Fibroblast of lung (primary cell): ENCODE data around the gene MTR. TPM values are rescaled to one million over a fixed set of nuclear protein-coding genes. Genes with fewer than 3 reads are reported as not detected.

ENCODE experiments used
- DNase-seq, 2 donors: peaks; one replicate each; pipeline versions ENCODE4 v3.0.0 to v3.0.0-alpha.2; 2010; ENCODE audit warnings: low read depth in 2 of 2
- H2AFZ ChIP-seq: 2 replicates; pipeline ENCODE4 v1.5.1; 2012; ENCODE audit warnings: low read length, control low read depth, inconsistent platforms
- H3K27ac ChIP-seq: 2 replicates; pipeline ENCODE4 v1.5.1; 2011; ENCODE audit warnings: low read length, control low read depth; ENCODE audit not compliant: insufficient read depth
- H3K27me3 ChIP-seq: 2 replicates; pipeline ENCODE4 v1.5.1; 2011; ENCODE audit warnings: mild to moderate bottlenecking, low read length; ENCODE audit not compliant: control insufficient read depth, insufficient read depth
- H3K36me3 ChIP-seq: 2 replicates; pipeline ENCODE4 v1.5.1; 2011; ENCODE audit warnings: low read length; ENCODE audit not compliant: control insufficient read depth, insufficient read depth
- H3K4me1 ChIP-seq: 2 replicates; pipeline ENCODE4 v1.5.1; 2011; ENCODE audit warnings: low read length; ENCODE audit not compliant: control insufficient read depth, insufficient read depth; ENCODE audit errors: extremely low read depth
- H3K4me2 ChIP-seq: 2 replicates; pipeline ENCODE4 v1.5.1; 2011; ENCODE audit warnings: low read length, control low read depth; ENCODE audit not compliant: insufficient read depth; ENCODE audit errors: extremely low read depth
- H3K4me3 ChIP-seq, 4 experiments: fragments of 200-600 bp in 1 of 4; sonication (generic) in 1 of 4; replicated peaks in 1 of 4; 2 replicates each; pipeline ENCODE4 v1.5.1; 2011 to 2016; ENCODE audit warnings: low read length in 4 of 4, low read depth in 3 of 4, mild to moderate bottlenecking in 3 of 4, control low read depth in 2 of 4, inconsistent platforms in 1 of 4, mixed read lengths in 1 of 4; ENCODE audit not compliant: insufficient read depth in 1 of 4; ENCODE audit errors: control extremely low read depth in 1 of 4
- H3K79me2 ChIP-seq: 2 replicates; pipeline ENCODE4 v1.5.1; 2012; ENCODE audit warnings: mild to moderate bottlenecking, low read length, inconsistent platforms; ENCODE audit not compliant: control insufficient read depth, insufficient read depth
- H3K9ac ChIP-seq: 2 replicates; pipeline ENCODE4 v1.5.1; 2011; ENCODE audit warnings: mild to moderate bottlenecking, low read length, control low read depth; ENCODE audit not compliant: insufficient read depth
- H3K9me3 ChIP-seq: 2 replicates; pipeline ENCODE4 v1.5.1; 2012; ENCODE audit warnings: low read depth, low read length; ENCODE audit not compliant: control insufficient read depth, insufficient read depth
- H4K20me1 ChIP-seq: 2 replicates; pipeline ENCODE4 v1.5.1; 2011; ENCODE audit warnings: low read length; ENCODE audit not compliant: control insufficient read depth, insufficient read depth; ENCODE audit errors: extremely low read depth
- CTCF ChIP-seq, 2 donors: IDR thresholded peaks in 1 of 2; conservative IDR thresholded peaks in 1 of 2; 1 replicate in 1 of 2; 2 replicates in 1 of 2; pipeline ENCODE4 v1.5.1; 2011 to 2012; ENCODE audit warnings: low read length in 2 of 2, control low read depth in 1 of 2, inconsistent platforms in 1 of 2, low read depth in 1 of 2, mild to moderate bottlenecking in 1 of 2
- EZH2 ChIP-seq: IDR thresholded peaks from 2 replicates; pipeline ENCODE4 v1.5.1; 2012; ENCODE audit warnings: low read length, control low read depth, mild to moderate bottlenecking; ENCODE audit errors: missing control alignments
- polyA plus RNA-seq, 2 donors: library from polyadenylated mRNA; depleted of rRNA in 1 of 2; stranded (reverse) in 1 of 2; unstranded in 1 of 2; fragments of >200 nt; gene quantifications; 2 replicates each; pipeline ENCODE4 v1.2.1, GENCODE V29; 2011 to 2012; ENCODE audit warnings: missing spikeins in 1 of 2
- total RNA-seq: library from RNA; depleted of rRNA; stranded (reverse); fragments of >200 nt; gene quantifications from 2 replicates; pipeline ENCODE4 v1.2.1, GENCODE V29; 2014

MTR gene
- total and polyA plus RNA-seq, 2 donors (not counting 1 experiment from before 2014, with no cell fraction given) = 20.0 to 32.2 TPM

- Histone ChIP-seq H4K20me1 (no peaks in the 10 kb centered on the region), H3K9me3 (no peaks in the 10 kb centered on the region), H3K27ac (no peak overlapping the region), H2AFZ (no peak overlapping the region), H3K36me3 (no peaks in the 10 kb centered on the region), H3K4me2 (no peak overlapping the region), H3K9ac (no peak overlapping the region), H3K4me1 (no peaks in the 10 kb centered on the region), H3K4me3 (no peak overlapping the region), H3K27me3 (no peaks in the 10 kb centered on the region), H3K79me2 (no peaks in the 10 kb centered on the region)
- no peak for DNase-seq
- TF ChIP-seq CTCF (conservative IDR thresholded peaks at IDR 0.05 in 1 of 2, IDR thresholded peaks at IDR 0.05 in 1 of 2; ENCODE audit: low read depth in 1 of 2, low read length in 2 of 2) (no peak), EZH2 (no peak)
Observed at GRCh38 chr1:236938760-236939159, 143.7 kb downstream of the MTR start.

GRCh38 chr1:236942431-236942830, 147.3 kb downstream of the MTR start:
- Histone ChIP-seq H3K27me3 (no peaks in the 10 kb centered on the region), H3K9me3 (no peaks in the 10 kb centered on the region), H4K20me1 (no peaks in the 10 kb centered on the region), H3K36me3 (no peaks in the 10 kb centered on the region), H2AFZ (no peak overlapping the region), H3K79me2 (no peaks in the 10 kb centered on the region), H3K9ac (no peak overlapping the region), H3K4me1 (no peaks in the 10 kb centered on the region), H3K4me3 (no peak overlapping the region), H3K27ac (no peak overlapping the region), H3K4me2 (no peak overlapping the region)
- TF ChIP-seq CTCF (conservative IDR thresholded peaks at IDR 0.05 in 1 of 2, IDR thresholded peaks at IDR 0.05 in 1 of 2; ENCODE audit: low read depth in 1 of 2, low read length in 2 of 2) (no peak), EZH2 (no peak)
- no peak for DNase-seq

- Histone ChIP-seq H3K9ac (no peak overlapping the region), H3K4me3 (no peak overlapping the region), H3K27me3 (no peaks in the 10 kb centered on the region), H3K4me2 (no peak overlapping the region), H2AFZ (no peak overlapping the region), H4K20me1 (no peaks in the 10 kb centered on the region), H3K4me1 (no peaks in the 10 kb centered on the region), H3K36me3 (no peaks in the 10 kb centered on the region), H3K27ac (no peak overlapping the region), H3K9me3 (no peaks in the 10 kb centered on the region), H3K79me2 (no peaks in the 10 kb centered on the region)
- DNase-seq = no peak
- TF ChIP-seq CTCF (conservative IDR thresholded peaks at IDR 0.05 in 1 of 2, IDR thresholded peaks at IDR 0.05 in 1 of 2; ENCODE audit: low read depth in 1 of 2, low read length in 2 of 2) (no peak), EZH2 (no peak)
Observed at GRCh38 chr1:236944556-236944955, 149.5 kb downstream of the MTR start.
